GM23338 (cell line): ENCODE measurements around the gene ASB15. TPM values are rescaled to one million over a fixed set of nuclear protein-coding genes. Genes with fewer than 3 reads are reported as not detected.

ENCODE experiments used
- ATAC-seq: fragments of 200-7000 bp; cut with Tn5 transposase; 3 replicates; pipeline ENCODE4 v1.9.1; 2020
- DNase-seq: peaks from one replicate; pipeline ENCODE4 v3.0.0-alpha.2; 2015; ENCODE audit warnings: low spot score
- H2AFZ ChIP-seq: fragments of 200-600 bp; sonication (generic); 2 replicates; pipeline ENCODE4 v1.8.0; 2016; ENCODE audit warnings: antibody characterized with exemption, mild to moderate bottlenecking, moderate library complexity
- H3F3A ChIP-seq: fragments of 200-600 bp; sonication (generic); replicated peaks from 2 replicates; pipeline ENCODE4 v1.8.0; 2017; ENCODE audit warnings: antibody characterized with exemption, mixed run types, low read depth
- H3K27ac ChIP-seq: fragments of 200-600 bp; sonication (generic); 2 replicates; pipeline ENCODE4 v1.6.1; 2016; ENCODE audit warnings: low read depth
- H3K27me3 ChIP-seq: fragments of 200-600 bp; sonication (generic); 2 replicates; pipeline ENCODE4 v1.8.0; 2016; ENCODE audit warnings: mild to moderate bottlenecking, mixed run types, moderate library complexity; ENCODE audit not compliant: insufficient read depth
- H3K36me3 ChIP-seq: fragments of 200-600 bp; sonication (generic); 2 replicates; pipeline ENCODE4 v1.8.0; 2016; ENCODE audit warnings: mild to moderate bottlenecking; ENCODE audit not compliant: insufficient read depth
- H3K4me1 ChIP-seq: fragments of 200-600 bp; sonication (generic); 2 replicates; pipeline ENCODE4 v1.8.0; 2016; ENCODE audit warnings: mild to moderate bottlenecking, moderate library complexity; ENCODE audit not compliant: insufficient read depth
- H3K4me2 ChIP-seq: fragments of 200-600 bp; sonication (generic); 2 replicates; pipeline ENCODE4 v1.7.1; 2017; ENCODE audit warnings: mixed run types
- H3K4me3 ChIP-seq: fragments of 200-600 bp; sonication (generic); 2 replicates; pipeline ENCODE4 v1.6.1; 2016; ENCODE audit warnings: mixed run types
- H3K79me2 ChIP-seq: fragments of 200-600 bp; sonication (generic); replicated peaks from 2 replicates; pipeline ENCODE4 v1.8.0; 2017; ENCODE audit warnings: mild to moderate bottlenecking; ENCODE audit not compliant: insufficient read depth
- H3K9me2 ChIP-seq: fragments of 200-600 bp; sonication (generic); 2 replicates; pipeline ENCODE4 v1.8.0; 2017; ENCODE audit not compliant: insufficient read depth
- H4K20me1 ChIP-seq: fragments of 200-600 bp; sonication (generic); replicated peaks from 2 replicates; pipeline ENCODE4 v1.8.0; 2017; ENCODE audit warnings: mild to moderate bottlenecking; ENCODE audit not compliant: insufficient read depth
- H3K27ac Mint-ChIP-seq: 2 replicates; pipeline ENCODE4 v1.8.0; 2020; ENCODE audit warnings: inconsistent platforms, mild to moderate bottlenecking, moderate library complexity, mixed read lengths
- H3K27me3 Mint-ChIP-seq: 3 replicates; pipeline ENCODE4 v1.8.0; 2022; ENCODE audit warnings: low read depth, mild to moderate bottlenecking, moderate library complexity, mixed read lengths, inconsistent platforms; ENCODE audit not compliant: insufficient read depth, poor library complexity
- H3K36me3 Mint-ChIP-seq: 3 replicates; pipeline ENCODE4 v1.8.0; 2021; ENCODE audit warnings: low read depth, mild to moderate bottlenecking, inconsistent platforms, moderate library complexity, mixed read lengths
- H3K4me1 Mint-ChIP-seq: 3 replicates; pipeline ENCODE4 v1.8.0; 2020; ENCODE audit warnings: mild to moderate bottlenecking, inconsistent platforms, mixed read lengths
- H3K4me3 Mint-ChIP-seq: 3 replicates; pipeline ENCODE4 v1.8.0; 2021; ENCODE audit warnings: moderate library complexity, mild to moderate bottlenecking, inconsistent platforms, mixed read lengths
- H3K9me3 Mint-ChIP-seq: 3 replicates; pipeline ENCODE4 v1.8.0; 2020; ENCODE audit warnings: moderate library complexity, mild to moderate bottlenecking, inconsistent platforms, mixed read lengths
- CREB1 ChIP-seq: fragments of 250-450 bp; sonication (Bioruptor Pico); IDR thresholded peaks from 2 replicates; pipeline ENCODE4 v1.5.0; 2020; ENCODE audit warnings: low read depth, mild to moderate bottlenecking, moderate library complexity
- CTCF ChIP-seq, 2 experiments: fragments of 200-600 bp in 1 of 2; sonication (generic) in 1 of 2; conservative IDR thresholded peaks; 2 replicates each; pipeline versions ENCODE4 v1.5.1 to v1.6.1; 2016 to 2017; ENCODE audit warnings: antibody characterized with exemption in 2 of 2, low read depth in 2 of 2, mild to moderate bottlenecking in 2 of 2, moderate library complexity in 1 of 2
- ETS1 ChIP-seq: IDR thresholded peaks from 2 replicates; pipeline ENCODE4 v1.6.1; 2016; ENCODE audit warnings: antibody characterized with exemption
- EZH2 ChIP-seq: fragments of 200-600 bp; sonication (generic); IDR thresholded peaks from one replicate; pipeline ENCODE4 v1.8.0; 2017; ENCODE audit warnings: antibody characterized with exemption, mild to moderate bottlenecking, low read depth; ENCODE audit not compliant: unreplicated experiment
- EZH2phosphoT487 ChIP-seq: fragments of 200-600 bp; sonication (generic); IDR thresholded peaks from one replicate; pipeline ENCODE4 v1.8.1; 2018; ENCODE audit warnings: antibody characterized with exemption; ENCODE audit not compliant: unreplicated experiment
- JUNB ChIP-seq: IDR thresholded peaks from one replicate; pipeline ENCODE4 v1.6.1; 2016; ENCODE audit warnings: antibody characterized with exemption; ENCODE audit not compliant: unreplicated experiment
- NANOG ChIP-seq: IDR thresholded peaks from 2 replicates; pipeline ENCODE4 v1.6.1; 2016; ENCODE audit warnings: antibody characterized with exemption, borderline replicate concordance
- POLR2AphosphoS5 ChIP-seq: IDR thresholded peaks from 2 replicates; pipeline ENCODE4 v1.6.1; 2016; ENCODE audit warnings: antibody characterized with exemption, low read depth
- STAT1 ChIP-seq: IDR thresholded peaks from one replicate; pipeline ENCODE4 v1.6.1; 2016; ENCODE audit warnings: antibody characterized with exemption; ENCODE audit not compliant: unreplicated experiment
- ZNF114 ChIP-seq: fragments of 250-450 bp; sonication (Bioruptor Pico); IDR thresholded peaks from 2 replicates; pipeline ENCODE4 v1.5.0; 2020; ENCODE audit warnings: mild to moderate bottlenecking, moderate library complexity
- ZNF331 ChIP-seq: fragments of 250-450 bp; sonication (Bioruptor Pico); IDR thresholded peaks from 2 replicates; pipeline ENCODE4 v1.5.0; 2020; ENCODE audit warnings: low read depth, mild to moderate bottlenecking, moderate library complexity
- ZNF462 ChIP-seq: fragments of 250-450 bp; sonication (Bioruptor Pico); IDR thresholded peaks from 2 replicates; pipeline ENCODE4 v1.5.0; 2020; ENCODE audit warnings: mild to moderate bottlenecking, moderate library complexity
- polyA plus RNA-seq: library from polyadenylated mRNA; unstranded; fragments of >200 nt; fragmentation: Nextera tagmentation; extraction: Ambion mirVana; gene quantifications from 2 replicates; pipeline ENCODE4 v1.2.1, GENCODE V29; 2016
- total RNA-seq: library from RNA; depleted of rRNA; stranded (reverse); fragments of >200 nt; shearing (Covaris generic); gene quantifications from 2 replicates; pipeline ENCODE4 v1.2.3, GENCODE V29; 2014
- TF ChIP-seq, protein P1 (sequence below): IDR thresholded peaks from one replicate; pipeline ENCODE4 v1.6.1; 2018; ENCODE audit warnings: antibody characterized with exemption; ENCODE audit not compliant: unreplicated experiment

The ASB15 gene
- total and polyA plus RNA-seq, 2 experiments from 2014 or later: not detected

DNA sequence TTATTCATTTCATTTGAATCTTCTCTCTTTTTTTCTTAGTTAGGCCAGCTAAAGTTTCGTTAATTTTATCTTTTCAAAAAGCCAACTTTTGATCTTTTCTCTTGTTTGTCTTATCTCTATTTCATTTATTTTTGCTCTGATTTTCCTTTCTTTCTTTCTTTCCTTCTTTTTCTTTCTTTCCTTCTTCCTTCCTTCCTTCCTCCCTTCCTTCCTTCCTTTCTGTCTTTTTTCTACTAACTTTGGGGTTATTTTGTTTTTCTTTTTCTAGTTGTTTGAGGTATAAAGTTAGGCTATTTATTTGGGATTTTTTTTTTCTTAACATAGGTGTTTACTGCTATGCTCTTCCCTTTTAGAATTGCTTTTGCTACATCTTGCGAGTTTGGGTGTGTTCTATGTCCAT is 13.2 kb upstream of the ASB15 start:
- no peak for DNase-seq

More for the DNA sequence above, 13.2 kb upstream of the ASB15 start:
- no peaks in the 10 kb centered on the region for H3K27me3 ChIP-seq
- no peaks in the 10 kb centered on the region for H4K20me1 ChIP-seq
- H3F3A ChIP-seq: no peaks in the 10 kb centered on the region
- no peaks in the 10 kb centered on the region for H3K9me2 ChIP-seq
- no peak overlapping the region for H3K27ac Mint-ChIP-seq
- H3K4me3 Mint-ChIP-seq: no peak overlapping the region
- H3K4me1 ChIP-seq: no peaks in the 10 kb centered on the region
- H2AFZ ChIP-seq: no peak overlapping the region
- TF ChIP-seq CREB1 (CRISPR knock-in tag) (no peak), JUNB (no peak), ETS1 (no peak), ZNF462 (CRISPR knock-in tag) (no peak), EZH2phosphoT487 (no peak), ZNF114 (CRISPR knock-in tag) (no peak), POLR2AphosphoS5 (no peak), EZH2 (no peak), CTCF (conservative IDR thresholded peaks at IDR 0.05; ENCODE audit: low read depth in 2 of 2) (no peak), ZNF331 (CRISPR knock-in tag) (no peak), STAT1 (no peak), NANOG (no peak)
- TF ChIP-seq, protein P1, sequence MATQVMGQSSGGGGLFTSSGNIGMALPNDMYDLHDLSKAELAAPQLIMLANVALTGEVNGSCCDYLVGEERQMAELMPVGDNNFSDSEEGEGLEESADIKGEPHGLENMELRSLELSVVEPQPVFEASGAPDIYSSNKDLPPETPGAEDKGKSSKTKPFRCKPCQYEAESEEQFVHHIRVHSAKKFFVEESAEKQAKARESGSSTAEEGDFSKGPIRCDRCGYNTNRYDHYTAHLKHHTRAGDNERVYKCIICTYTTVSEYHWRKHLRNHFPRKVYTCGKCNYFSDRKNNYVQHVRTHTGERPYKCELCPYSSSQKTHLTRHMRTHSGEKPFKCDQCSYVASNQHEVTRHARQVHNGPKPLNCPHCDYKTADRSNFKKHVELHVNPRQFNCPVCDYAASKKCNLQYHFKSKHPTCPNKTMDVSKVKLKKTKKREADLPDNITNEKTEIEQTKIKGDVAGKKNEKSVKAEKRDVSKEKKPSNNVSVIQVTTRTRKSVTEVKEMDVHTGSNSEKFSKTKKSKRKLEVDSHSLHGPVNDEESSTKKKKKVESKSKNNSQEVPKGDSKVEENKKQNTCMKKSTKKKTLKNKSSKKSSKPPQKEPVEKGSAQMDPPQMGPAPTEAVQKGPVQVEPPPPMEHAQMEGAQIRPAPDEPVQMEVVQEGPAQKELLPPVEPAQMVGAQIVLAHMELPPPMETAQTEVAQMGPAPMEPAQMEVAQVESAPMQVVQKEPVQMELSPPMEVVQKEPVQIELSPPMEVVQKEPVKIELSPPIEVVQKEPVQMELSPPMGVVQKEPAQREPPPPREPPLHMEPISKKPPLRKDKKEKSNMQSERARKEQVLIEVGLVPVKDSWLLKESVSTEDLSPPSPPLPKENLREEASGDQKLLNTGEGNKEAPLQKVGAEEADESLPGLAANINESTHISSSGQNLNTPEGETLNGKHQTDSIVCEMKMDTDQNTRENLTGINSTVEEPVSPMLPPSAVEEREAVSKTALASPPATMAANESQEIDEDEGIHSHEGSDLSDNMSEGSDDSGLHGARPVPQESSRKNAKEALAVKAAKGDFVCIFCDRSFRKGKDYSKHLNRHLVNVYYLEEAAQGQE: no peak
- peaks cover 9% of the 10 kb centered on the region; the same call in 2 of the 3 replicates for H3K4me1 Mint-ChIP-seq
- H3K9me3 Mint-ChIP-seq: no peaks in the 10 kb centered on the region
- H3K36me3 Mint-ChIP-seq: no peaks in the 10 kb centered on the region
- no peaks in the 10 kb centered on the region for H3K36me3 ChIP-seq
- no peaks in the 10 kb centered on the region for H3K27me3 Mint-ChIP-seq
- H3K27ac ChIP-seq: no peak overlapping the region
- H3K4me2 ChIP-seq: no peak overlapping the region
- H3K4me3 ChIP-seq: no peak overlapping the region
- ATAC-seq: no peak
- H3K79me2 ChIP-seq: no peaks in the 10 kb centered on the region
